ENCODE data around the gene PHLDA3.
"Not testable (repeated sequence)": the region's sequence is repeated elsewhere in the genome, so short reads cannot be mapped to it uniquely, and the experiment has no call there.

PHLDA3 gene

DNA sequence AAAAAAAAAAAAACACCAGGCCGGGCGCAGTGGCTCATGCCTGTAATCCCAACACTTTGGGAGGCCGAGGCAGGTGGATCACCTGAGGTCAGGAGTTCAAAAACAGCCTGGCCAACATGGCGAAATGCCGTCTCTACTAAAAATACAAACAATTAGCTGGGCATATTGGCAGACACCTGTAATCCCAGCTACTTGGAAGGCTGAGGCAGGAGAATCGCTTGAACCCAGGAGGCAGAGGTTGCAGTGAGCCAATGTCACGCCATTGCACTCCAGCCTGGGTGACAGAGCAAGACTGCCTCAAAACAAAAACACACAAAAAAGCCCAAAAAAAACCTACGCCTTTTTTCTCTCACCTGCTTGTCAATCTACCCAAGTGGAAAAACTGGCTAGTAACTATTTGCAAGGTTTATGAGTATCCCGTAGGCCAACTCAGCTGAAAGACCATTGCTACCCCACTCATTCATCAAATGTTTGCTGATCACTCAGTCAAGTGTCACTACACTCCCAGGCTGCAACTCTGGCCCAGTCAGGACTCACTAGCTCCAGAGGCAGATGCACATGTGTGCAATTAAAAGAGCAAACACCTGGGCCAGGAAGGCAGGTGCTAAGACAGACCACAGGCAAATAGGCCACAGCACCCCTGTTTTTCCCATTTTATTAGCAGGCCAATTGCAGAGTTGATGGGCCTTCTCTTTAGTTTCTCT is 36.0 kb upstream of the PHLDA3 start:
- FAIRE-seq (no peak), DNase-seq (ENCODE audit: extremely low spot score, insufficient read length, low read depth) (no peak)

GRCh38 chr1:201504179-201504631 is 35.2 kb upstream of the PHLDA3 start:
- no peak for FAIRE-seq
- DNase-seq (ENCODE audit: extremely low spot score, insufficient read length, low read depth) = no peak

GRCh38 chr1:201503397-201504176 is 34.6 kb upstream of the PHLDA3 start:
- no peak for DNase-seq (ENCODE audit: extremely low spot score, insufficient read length, low read depth)
- FAIRE-seq = no peak

DNA sequence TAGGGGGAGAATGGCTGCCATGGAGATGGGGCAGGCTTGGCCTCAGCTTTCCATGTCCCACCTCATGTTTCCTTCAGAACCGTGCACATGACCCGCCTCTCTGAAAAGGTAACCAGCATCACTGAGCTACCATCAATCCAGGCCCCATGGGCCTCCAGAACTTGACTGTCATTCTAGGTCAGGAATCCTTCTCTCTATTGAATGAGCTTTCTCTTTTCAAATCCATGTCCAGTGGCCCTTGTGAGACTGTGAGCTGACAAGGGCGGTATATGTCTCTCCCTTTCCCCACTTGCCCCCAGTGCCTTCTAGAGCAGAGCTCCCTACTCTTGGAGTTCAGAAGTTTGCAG is 33.5 kb upstream of the PHLDA3 start:
- DNase-seq (ENCODE audit: extremely low spot score, insufficient read length, low read depth) (no peak), FAIRE-seq (no peak)

GRCh38 chr1:201501812-201502510 is 33.0 kb upstream of the PHLDA3 start:
- no peak for DNase-seq (ENCODE audit: extremely low spot score, insufficient read length, low read depth)
- FAIRE-seq = no peak

DNA sequence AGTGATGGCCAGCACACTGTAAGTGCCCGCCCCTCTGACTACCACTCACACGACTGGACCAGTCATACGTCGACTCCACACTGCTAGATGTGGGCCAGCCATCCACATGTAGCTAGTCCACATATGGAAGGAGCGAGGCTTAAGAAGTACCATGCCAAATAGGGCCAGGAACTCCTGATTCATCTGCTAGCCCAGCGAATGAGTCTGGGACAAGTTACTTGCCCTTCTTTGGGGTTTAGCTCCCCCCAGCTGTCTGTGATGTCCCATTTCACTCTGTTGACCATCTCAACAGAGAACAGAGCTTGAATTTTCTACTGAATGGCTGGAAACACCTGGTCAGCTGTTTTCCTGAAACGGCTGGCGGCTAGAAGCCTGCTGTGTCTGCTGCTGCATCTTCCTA is 32.2 kb upstream of the PHLDA3 start:
- DNase-seq (ENCODE audit: extremely low spot score, insufficient read length, low read depth) (no peak), FAIRE-seq (no peak)

- FAIRE-seq (no peak), DNase-seq (ENCODE audit: extremely low spot score, insufficient read length, low read depth) (no peak)
Measured at GRCh38 chr1:201500670-201501120, 31.7 kb upstream of the PHLDA3 start.

DNA sequence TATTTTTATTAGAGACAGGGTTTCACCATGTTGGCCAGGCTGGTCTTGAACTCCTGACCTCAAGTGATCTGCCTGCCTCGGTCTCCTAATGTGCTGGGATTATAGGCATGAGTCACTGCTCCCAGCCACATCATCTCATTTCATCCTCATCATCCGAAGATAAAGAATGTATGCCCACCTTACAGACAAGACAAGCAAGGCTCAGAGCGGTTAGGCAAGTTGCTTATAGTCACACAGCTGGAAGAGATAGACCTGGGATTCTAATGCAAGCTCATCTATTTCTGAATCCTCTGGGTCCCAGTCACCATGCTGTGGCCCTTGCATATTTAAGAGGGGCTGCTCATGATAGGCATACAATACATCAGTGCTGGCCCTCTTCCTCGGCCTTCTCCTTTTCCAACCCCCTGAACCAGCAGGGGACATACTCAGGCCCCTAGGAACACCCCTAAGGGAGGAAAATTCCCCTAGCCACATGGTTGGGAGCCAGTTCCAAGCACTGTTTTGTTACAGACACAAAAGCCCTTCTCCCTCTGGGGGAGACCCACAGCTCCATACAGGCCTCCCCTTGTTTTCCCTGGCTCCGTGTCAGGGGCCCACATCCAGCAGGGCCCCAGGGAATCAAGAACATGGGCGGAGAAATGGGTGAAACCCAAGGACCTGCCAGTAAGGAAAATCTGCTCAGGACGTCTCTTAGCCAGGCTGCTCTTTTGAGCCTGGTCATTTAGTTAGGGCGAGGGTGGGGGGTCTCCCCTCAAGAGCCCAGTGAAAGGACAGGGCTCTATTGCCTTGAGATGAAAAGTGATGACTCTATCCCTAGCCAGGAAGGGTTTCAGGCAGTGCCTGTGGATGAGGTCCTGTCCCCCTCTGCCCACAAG is 31.0 kb upstream of the PHLDA3 start:
- DNase-seq (ENCODE audit: extremely low spot score, insufficient read length, low read depth) (no peak), FAIRE-seq (no peak)

DNA sequence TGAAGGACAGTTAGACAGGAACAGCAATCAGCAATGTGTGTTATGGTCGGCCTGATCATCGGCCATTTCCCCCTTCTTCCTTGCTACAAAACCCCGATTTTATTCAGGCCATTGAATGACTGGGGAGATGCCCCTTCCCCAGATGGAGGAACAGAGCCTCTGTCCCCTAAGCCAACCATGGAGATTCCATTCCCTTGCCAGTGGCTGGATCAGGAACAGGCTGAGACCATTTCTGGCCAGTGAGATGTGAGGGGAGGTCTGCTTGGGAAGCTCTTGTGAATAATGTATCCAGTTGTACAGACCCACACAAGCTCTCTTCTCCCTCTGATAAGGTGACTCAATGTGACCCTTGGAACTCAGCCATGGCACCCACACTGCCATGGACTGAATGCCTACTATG is 30.2 kb upstream of the PHLDA3 start:
- FAIRE-seq = no peak
- no peak for DNase-seq (ENCODE audit: extremely low spot score, insufficient read length, low read depth)

DNA sequence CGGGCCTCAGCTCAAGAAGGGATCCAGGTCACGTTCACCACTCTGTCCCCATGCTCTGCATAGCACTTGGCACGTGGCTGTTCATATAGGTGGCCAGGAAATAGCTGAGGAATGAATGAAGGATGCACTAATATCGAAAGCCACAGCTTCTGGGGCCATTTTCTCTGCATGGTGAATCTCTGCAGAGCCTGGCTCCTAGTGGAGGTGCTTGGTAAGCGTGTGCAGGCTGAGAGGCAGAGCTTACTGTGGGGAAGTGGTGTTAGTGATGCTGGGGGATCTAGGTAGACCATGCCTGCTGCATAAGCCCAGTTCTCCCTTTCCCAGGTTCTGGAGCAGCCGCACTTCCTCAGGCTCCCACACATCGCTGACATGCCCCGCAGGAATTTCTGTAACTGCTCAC is 29.6 kb upstream of the PHLDA3 start:
- no peak for FAIRE-seq

DNA sequence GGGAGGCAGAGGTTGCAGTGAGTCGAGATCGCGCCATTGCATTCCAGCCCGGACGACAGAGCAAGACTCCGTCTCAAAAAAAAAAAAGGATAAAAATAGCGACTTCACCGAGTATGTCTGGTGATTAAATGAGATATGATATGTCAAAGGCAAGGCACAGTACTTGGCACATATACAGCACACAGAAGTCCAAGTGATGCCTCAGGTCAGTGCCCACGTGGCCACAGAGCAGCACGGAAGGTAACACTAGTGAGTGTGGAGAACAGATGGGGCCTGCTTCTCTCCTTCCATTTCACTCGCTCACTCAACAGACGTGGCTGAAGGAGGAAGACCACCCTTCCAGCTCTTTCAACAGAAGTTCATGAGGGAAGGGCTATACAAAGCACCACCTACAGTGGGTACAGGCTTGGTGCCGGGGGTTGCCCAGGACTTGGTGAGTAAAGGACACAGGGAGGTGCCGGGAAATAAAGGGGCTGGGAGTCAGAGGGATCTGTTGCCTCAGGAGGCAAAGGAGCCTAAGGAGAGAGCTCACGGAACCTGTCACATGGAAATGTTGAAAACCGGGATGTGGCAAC is 29.0 kb upstream of the PHLDA3 start:
- FAIRE-seq (no peak), DNase-seq (ENCODE audit: extremely low spot score, insufficient read length, low read depth) (no peak)

More for the DNA sequence above, 29.6 kb upstream of the PHLDA3 start:
- no peak for DNase-seq (ENCODE audit: extremely low spot score, insufficient read length, low read depth)

GRCh38 chr1:201496296-201496690 is 27.3 kb upstream of the PHLDA3 start:
- FAIRE-seq (no peak), DNase-seq (ENCODE audit: extremely low spot score, insufficient read length, low read depth) (no peak)

GRCh38 chr1:201495551-201496295 is 26.7 kb upstream of the PHLDA3 start:
- DNase-seq (ENCODE audit: extremely low spot score, insufficient read length, low read depth) (no peak), FAIRE-seq (no peak)

DNA sequence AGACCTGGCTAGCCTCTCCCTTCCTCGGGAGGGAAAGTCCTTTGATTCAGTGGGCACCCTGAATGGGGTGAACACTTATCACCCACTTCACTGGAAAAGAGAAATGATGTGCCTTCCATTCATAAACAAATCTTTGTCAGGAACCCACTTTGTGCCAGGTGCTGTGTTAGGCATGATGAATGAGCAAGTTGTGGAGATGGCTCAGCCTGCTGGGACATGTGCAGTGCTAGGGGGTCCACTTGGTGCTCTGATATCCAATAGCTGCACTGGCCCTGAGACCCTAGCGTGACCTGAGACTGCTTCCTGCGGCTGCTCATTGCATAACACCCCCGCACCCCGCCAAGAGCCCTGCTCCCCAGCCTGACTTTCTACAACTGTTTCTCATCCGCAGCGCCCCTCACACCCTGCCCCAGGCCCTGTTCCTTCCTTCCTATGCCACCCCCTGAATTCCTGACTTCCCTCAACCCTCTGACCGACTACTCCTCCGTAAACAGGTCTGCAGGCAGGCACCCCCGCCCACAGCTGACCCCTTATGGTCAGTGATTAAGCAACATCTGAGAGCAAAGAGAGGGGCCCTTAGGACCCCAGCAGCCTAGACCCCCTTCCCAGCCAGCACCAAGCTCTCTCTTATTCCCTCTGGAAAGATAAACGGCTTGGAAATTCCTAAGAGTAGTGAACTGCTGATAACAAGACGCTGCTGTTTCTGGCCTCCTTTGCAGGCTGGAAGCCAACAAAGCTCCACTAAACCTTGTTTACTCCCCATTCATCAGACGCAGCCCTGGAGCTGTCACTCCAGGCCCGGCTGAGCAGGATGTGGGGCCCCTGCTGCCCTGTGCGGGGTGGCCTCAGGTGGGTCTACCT is 25.0 kb upstream of the PHLDA3 start:
- no peak for DNase-seq (ENCODE audit: extremely low spot score, insufficient read length, low read depth)
- FAIRE-seq = no peak

DNA sequence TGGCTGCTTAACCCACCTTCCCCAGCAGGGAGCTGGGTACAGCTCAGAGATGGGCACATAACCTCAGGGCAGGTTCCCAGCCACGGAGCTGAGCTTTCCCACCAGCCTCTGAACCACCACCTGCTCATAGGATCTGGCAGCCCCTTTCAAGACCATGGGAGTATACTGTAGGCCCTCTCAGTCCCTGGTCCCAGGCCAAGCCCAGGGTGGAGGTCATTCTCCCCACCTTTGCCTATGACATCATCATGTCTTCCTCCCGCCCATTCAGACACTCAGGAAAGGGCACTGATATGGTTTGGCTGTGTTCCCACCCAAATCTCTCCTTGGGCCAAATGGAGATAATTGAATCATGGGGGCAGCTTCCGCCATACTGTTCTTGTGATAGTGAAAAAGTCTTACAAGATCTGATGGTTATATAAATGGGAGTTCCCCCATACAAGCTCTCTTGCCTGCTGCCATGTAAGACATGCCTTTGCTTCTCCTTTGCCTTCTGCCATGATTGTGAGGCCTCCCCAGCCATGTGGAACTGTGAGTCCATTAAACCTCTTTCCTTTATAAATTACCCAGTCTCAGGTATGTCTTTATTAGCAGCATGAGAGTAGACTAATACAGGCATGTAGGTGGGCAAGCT is 24.2 kb upstream of the PHLDA3 start:
- DNase-seq (ENCODE audit: extremely low spot score, insufficient read length, low read depth) = not testable (repeated sequence)

DNA sequence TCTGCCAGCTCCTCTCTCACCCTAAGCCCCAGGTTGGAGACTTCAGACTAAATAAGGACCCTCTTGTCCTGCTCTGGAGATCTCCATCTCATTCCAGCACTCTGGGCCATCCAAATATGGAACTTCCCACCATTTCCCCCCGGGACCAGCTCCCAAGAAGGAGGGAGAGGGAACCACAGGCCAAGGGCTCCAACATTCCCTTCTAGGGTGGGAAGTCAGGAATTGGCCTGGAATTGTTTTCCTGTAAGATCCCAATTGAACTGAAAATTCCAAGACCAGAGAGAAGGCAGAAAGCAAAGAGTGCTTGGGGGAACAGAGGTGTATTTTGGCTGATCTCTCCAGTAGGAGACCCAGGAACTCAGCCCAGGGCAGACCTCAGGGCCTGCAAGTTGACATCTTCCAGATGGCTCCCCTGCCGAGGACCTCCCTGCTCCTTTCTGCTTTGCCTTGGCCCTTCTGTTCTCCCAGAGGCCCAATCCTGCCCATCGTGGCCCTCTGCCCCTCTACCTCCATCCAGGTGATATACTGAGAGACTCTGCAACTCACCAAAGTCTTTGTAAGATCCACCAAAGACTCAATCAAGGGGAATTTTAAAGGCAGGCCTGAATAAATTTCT is 23.0 kb upstream of the PHLDA3 start:
- DNase-seq (ENCODE audit: extremely low spot score, insufficient read length, low read depth) (no peak), FAIRE-seq (no peak)

More for the DNA sequence above, 24.2 kb upstream of the PHLDA3 start:
- not testable (repeated sequence) for FAIRE-seq

DNA sequence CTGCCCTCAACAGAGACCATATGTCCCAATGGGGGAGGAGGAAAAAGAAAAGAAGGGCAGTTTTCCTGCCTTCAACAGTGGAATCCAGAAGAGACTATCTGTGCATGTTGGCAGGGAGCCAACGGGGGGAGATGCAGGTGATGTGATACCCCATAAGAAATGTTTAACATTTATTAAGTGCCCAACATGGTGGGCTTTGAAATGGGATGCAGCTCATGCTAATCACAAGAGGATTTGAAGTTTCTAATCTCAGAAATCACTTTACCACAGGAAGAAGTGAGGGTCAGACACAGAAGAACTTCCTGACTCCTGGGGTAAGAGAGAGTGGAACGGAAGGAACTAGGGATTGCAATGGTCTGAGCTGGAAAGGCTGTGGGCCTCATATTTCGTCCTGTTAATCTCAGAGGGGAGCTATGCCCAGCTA is 21.7 kb upstream of the PHLDA3 start:
- FAIRE-seq (no peak), DNase-seq (ENCODE audit: extremely low spot score, insufficient read length, low read depth) (no peak)

Data from GM18507 (cell line).